Activated CD8-positive, alpha-beta memory T cell treated with anti-CD3 and anti-CD28 coated beads, Interleukin-2, amount 50 U/mL, for 1 hour (primary cell): ENCODE measurements around the gene AGPAT1.
"Not testable (repeated sequence)": the region's sequence is repeated elsewhere in the genome, so short reads cannot be mapped to it uniquely, and the experiment has no call there.

Experiments used
- DNase-seq: peaks from one replicate; pipeline ENCODE4 v3.0.0-alpha.2; 2020; ENCODE audit errors: extremely low read depth

AGPAT1 gene

DNA sequence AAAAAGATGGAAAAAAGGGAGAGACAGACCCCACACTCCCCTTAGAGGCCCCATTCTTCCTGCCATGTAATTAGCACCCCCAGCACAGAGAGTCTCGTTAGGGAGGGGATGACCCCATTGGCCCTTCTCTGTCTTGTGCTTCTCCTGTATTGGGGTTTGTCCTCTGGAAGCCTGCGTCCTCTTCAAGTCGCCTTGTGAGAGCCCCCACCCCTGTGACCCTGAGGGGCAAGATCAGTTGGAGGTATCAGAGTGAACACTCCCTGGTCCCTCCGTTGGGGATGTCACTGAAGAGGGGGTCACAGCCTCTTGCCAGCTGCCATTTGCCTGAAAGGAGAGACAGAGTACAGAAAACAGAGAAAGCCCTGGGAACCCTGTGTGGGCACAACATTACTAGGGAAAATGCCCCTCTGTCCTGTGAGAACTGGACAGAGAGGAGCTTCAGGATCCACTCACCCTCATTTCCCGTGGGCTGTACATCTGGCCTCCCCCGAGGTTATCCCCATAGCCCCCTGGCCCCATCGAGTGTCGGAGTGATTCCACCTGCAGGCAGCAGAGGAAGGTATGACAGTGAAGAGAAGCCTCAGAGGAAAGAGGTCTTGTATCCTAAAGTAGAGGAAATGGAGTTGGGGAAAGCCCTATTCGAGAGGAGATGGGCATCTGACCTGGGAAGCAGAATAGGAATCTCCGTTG lies 10.4 kb upstream of the AGPAT1 start:
- DNase-seq: not testable (repeated sequence)

- not testable (repeated sequence) for DNase-seq
These were observed 9.8 kb upstream of the AGPAT1 start for GRCh38 chr6:32185681-32186131.

- DNase-seq: no peak
These were observed 8.3 kb upstream of the AGPAT1 start, which contains the start of gene AGER for GRCh38 chr6:32184084-32184640. Gene AGER, minus strand, starts transcription at chr6:32184253. Its CDS starts 31 bp downstream, at chr6:32184222.

DNA sequence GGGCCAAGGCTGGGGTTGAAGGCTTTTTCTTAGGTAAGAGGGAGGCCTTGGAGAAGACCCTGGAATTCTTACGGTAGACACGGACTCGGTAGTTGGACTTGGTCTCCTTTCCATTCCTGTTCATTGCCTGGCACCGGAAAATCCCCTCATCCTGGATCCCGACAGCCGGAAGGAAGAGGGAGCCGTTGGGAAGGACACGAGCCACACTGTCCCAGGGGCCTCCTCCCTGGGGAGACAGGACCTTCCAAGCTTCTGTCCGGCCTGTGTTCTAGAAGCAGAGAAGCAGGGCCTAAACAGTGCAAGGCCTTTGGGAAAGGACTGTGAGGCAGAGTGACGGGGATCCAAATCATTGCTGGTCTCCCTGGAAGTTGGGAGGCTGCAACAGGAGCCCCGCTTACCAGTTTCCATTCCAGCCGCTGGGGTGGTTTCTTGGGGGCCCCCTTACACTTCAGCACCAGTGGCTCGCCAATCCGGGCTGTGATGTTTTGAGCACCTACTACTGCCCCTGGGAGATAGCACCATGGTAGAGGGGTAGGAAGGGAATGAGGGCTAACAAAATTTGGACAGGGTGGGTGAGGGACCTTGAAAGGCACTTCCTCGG lies 7.7 kb upstream of the AGPAT1 start:
- DNase-seq: no peak

DNA sequence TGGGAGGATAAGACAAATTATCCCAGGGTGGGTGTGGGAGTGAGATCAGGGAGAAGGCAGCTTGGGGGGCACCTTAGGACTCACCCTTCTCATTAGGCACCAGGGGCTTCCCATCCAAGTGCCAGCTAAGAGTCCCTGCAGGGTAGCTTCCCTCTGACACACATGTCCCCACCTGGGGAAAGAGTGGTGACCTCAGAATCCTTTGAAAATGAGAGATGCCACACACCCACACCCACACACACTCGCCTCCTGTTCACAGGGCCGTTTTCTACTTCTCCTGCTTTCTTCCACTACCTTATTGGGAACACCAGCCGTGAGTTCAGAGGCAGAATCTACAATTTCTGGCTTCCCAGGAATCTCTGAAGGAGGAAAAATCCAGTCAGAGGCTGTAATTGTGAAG lies 7.1 kb upstream of the AGPAT1 start:
- DNase-seq: no peak

- DNase-seq: no peak
These were observed 6.7 kb upstream of the AGPAT1 start for GRCh38 chr6:32182555-32182981.

DNA sequence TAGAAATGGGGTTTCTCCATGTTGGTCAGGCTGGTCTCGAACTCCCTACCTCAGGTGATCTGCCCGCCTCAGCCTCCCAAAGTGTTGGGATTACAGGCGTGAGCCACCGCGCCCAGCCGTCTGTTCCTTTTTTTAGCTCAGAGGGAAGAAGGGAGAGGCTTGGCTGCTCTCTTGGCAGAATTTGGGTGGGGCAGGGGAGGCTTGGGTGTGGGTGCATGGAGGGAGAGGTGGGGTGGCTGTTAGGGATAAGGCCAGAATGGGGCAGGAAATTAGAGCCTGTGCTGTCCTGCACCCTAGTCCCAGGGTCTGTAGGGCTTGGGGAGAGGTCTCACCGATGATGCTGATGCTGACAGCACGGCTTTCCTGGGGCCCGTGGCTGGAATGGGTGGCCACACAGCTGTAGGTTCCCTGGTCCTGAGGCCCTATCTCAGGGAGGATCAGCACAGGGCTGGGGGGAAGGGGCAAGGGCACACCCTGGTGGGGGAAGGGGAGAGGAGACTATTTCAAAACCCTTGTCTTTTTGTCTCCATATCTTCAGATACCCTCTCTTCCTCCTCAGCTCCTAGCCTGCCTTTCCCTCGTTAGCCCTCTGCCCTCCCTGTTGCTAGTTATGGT lies 6.1 kb upstream of the AGPAT1 start:
- DNase-seq: no peak

DNA sequence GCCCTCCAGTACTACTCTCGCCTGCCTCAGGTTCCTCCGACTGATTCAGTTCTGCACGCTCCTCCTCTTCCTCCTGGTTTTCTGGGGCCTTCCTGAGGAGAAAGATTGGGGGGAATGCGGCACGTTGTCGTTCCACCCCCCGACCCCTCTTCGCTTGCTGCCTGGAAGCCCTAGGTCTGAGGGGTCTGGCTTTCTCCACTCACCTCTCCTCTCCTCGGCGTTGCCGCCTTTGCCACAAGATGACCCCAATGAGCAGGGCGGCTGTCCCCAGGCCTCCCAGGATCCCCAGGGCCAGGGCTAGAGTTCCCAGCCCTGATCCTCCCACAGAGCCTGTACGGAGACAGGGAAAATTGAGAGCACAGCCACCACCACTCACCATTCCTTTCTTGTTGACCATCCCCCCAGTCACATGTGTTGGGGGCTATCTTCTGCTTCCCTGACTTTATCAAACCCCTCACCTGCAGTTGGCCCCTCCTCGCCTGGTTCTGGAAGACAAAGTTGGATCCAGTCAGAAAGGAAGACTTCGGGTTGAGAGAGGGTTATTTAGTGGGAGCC lies 5.3 kb upstream of the AGPAT1 start:
- no peak for DNase-seq

DNA sequence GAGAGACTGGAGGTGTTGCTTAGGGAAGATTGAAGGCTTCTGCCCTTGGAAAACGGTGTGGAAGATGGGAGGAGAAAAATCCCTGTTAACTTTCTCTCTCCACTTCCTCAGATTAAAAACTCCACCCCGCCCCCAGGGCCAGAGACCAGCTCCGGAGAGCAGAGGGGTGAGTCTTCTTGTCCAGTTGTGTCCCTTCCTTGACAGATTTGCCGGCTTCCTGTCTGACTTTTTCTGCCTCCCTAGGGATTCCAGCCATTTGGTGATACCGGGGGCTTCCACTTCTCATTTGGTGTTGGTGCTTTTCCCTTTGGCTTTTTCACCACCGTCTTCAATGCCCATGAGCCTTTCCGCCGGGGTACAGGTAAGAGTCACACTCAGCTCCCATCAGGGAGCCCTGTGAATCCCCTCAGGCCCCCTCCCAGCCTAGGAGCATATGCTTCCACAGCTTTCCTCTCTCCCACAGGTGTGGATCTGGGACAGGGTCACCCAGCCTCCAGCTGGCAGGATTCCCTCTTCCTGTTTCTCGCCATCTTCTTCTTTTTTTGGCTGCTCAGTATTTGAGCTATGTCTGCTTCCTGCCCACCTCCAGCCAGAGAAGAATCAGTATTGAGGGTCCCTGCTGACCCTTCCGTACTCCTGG lies 4.0 kb upstream of the AGPAT1 start:
- no peak for DNase-seq

GRCh38 chr6:32178547-32179440 lies 2.9 kb upstream of the AGPAT1 start:
- DNase-seq: no peak

- peak; percentile 97 for DNase-seq
These were observed 2.1 kb upstream of the AGPAT1 start, which contains the start of gene RNF5 for GRCh38 chr6:32177788-32178546. Gene RNF5, plus strand, starts transcription at chr6:32178405. Its CDS starts 107 bp downstream, at chr6:32178512.

GRCh38 chr6:32177183-32177787 lies 1.4 kb upstream of the AGPAT1 start:
- no peak for DNase-seq

- DNase-seq: no peak
These were observed 745 bp upstream of the AGPAT1 start for GRCh38 chr6:32176476-32177182.

DNA sequence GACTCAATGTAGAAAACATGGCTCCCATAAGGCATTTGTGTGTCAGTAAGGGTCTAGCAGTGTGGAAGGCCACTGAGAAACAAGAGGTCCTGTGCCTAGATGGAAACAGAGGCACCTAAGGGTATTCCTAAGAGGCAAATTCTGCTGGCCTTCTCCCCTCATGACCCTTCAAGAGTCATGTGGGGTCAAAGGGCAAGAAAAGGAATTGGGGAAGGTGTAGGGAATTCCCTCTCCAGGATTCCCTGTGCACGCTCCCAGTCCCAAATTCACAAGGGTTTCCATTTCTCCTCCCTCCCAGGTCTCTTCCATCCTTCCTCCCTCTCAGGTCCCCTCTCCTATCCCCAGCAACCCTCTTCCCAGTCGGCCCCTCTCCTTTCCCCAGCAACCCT lies 568 bp downstream of the AGPAT1 start:
- no peak for DNase-seq

DNA sequence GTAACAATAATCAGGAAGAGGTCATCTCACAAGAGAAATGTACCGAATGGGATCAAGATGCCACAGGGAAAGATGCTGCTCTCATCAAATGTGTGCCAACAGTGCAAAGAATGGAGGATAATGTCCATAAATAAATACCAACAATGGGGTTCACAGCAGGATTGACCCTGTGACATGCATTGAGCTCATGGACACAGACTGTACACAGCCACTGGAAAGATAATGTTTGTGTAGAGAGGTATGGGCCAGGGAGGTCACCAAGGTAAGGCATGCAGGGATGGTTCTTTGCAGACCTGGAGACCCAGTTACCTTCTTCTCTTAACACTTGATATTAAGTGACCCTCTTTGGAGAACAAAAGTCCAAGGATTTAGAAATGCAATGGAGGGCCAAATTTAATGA lies 1.5 kb downstream of the AGPAT1 start:
- no peak for DNase-seq

DNA sequence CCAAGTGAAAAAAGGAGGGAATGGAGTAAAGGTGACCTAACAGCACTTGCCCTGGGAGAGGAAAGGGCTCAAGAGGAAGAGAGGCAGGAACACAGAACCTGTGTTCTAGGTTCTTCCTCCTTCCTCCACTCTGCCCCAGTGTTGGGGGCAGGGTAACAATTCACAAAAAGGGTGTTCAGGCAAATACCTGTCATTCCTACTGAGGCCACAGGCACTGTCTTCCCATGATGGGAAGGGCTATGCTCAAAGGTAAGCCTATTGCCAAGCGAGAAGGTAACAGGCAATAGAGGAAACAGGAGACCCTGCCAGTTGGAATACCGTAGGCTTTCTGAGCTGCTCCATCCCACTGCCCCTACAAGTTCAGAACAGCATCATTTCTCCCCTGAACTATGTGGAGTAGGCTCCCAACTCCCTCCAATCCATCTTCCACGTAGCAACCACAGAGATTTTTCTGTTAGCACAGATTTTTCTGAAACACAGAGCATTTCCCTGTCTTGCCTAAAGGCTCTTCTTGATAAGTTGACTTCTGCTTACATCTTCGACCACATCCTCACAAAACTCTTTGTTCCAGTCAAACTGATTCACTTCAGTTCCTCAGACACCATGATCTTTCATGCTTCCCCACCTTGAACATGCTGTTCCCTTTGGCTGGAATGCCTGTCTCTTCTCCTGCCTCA lies 2.7 kb downstream of the AGPAT1 start:
- DNase-seq: no peak

GRCh38 chr6:32171234-32171633 lies 4.7 kb downstream of the AGPAT1 start:
- no peak for DNase-seq

GRCh38 chr6:32170294-32170693 lies 5.6 kb downstream of the AGPAT1 start:
- DNase-seq: no peak
